GM18498 (cell line): Measurements from ENCODE around the gene LRBA.

Source experiments
- ATAC-seq: cut with Tn5 transposase; IDR thresholded peaks from one replicate; pipeline ENCODE4 v1.9.1; 2021; ENCODE audit warnings: mild to moderate bottlenecking, moderate library complexity; ENCODE audit not compliant: unreplicated experiment

The LRBA gene

DNA sequence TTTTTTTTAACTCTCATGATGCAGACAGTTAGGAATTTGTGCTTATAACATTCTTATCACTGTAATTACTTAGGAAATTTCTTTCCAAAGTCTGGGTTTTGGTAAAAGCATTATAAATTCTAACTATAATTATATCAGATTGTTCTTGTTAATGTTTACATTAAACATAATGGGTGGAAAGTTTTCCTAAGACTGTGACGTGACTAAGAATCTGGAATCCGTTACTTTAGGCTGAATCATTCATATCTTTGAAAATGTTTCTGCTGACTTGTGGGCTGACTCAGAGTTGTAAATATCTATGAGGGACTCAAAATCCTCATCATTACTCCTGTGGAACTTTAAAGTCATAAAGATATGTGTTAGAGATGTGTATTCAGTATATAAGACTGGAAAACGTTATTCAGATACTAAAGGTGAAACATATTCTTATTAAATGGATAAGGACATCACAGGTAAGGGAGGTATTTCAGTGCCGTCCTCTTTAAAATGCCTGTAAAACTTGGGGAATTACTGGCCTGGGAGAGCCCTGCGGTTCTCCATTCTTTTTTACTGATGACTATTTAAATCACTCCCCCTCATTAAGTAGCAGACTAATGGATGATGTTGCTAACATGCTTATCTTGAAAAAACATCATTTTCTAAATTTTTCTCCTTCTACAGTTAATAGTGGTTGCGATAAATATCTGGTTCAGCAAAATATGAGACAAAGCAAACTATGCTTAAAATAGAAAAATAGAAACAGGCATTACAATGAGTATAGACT, 777.8 kb downstream of the LRBA start:
- ATAC-seq: no peak

DNA sequence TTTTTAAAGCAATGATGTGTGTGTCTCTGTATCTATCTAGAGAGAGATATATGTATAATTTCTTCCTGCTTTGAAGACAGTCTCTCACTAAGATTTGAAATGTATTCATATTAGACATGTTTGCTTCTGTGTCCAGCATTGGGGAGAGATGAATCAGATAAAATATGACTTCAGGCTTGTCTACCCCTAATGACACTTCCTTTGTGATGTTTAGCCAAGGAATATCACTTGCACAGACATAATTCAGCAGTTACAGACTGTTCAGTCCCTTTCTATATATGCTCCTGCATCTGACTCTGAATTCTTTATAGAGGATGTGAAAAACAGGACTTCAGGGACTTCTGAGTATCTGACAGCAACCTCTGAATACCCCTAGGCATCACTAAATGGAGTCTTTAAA, 778.5 kb downstream of the LRBA start:
- no peak for ATAC-seq

DNA sequence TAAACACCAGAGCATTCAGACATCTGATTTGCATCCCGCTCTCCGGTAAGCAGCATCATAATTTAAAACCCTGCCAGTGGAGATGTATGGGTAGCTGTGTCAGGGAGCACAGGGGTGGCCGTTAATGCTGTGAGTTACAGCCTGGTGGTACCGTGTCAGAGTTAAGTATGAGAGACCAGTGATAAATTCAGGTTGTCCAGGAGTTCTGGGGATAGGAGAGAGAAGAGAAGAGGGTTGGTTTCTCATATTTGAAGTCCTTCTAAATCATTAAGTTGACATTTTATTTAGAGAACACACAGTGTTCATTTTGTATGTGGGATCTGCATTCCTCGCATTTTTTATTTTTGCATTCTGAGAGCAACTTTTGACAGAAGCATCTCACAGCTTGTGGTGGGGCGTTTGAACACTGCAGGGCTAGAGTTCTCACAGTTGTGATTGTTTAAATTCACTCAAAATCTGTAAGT, 779.2 kb downstream of the LRBA start:
- no peak for ATAC-seq

DNA sequence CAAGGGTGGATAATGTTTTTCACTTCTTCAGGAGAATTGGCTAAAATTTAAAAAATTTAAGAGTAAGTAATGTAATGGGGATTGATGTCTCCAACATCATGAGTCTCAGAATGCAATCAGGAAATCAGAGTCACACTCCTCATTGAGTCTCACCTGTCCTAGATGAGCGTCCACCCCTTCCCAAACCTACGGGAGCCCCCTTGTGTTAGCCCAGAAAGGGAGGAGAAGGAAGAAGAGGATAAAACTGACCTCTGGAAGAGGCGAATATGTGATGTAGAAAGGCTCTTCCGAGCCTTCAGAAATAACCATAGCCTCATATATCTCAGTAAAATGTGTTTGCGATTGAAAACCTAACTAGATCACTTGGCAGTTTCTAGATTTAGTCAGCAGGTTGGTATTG, 779.8 kb downstream of the LRBA start:
- ATAC-seq: no peak

DNA sequence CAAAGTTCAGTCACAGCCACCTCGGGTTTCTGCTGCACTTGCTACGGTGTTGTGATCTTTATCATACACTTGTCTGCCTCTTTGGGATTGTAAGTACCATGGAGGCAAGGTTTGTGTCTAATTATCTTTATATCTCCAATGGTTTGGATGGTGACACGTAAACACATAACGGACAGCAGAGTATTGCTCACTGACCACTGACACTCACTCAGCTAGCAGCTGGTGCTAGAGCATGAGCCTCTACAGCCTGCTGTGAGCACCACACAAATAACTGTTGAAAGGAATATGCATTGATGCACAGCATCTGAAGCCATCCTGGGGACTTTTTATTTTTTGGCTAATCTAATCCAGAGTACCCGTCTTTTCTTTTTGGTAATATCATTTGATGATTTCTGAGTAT, 780.8 kb downstream of the LRBA start:
- ATAC-seq: no peak

DNA sequence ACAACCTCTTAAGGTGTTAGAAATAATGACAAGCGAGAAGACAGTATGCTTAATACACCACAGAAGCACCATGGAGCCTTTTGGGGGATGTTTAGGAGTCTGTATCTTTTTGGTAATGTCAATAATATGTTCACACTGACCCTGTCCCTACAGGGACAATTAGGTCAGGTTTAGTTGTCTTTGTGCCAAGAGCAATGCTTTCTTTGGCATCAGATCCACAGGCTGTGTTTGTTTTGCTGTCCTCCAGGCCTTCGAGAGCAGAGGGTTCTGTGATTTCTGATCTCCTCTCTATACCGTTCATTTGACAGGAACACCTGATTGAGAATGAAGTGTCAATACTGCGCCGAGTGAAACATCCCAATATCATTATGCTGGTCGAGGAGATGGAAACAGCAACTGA, 783.1 kb downstream of the LRBA start:
- no peak for ATAC-seq

DNA sequence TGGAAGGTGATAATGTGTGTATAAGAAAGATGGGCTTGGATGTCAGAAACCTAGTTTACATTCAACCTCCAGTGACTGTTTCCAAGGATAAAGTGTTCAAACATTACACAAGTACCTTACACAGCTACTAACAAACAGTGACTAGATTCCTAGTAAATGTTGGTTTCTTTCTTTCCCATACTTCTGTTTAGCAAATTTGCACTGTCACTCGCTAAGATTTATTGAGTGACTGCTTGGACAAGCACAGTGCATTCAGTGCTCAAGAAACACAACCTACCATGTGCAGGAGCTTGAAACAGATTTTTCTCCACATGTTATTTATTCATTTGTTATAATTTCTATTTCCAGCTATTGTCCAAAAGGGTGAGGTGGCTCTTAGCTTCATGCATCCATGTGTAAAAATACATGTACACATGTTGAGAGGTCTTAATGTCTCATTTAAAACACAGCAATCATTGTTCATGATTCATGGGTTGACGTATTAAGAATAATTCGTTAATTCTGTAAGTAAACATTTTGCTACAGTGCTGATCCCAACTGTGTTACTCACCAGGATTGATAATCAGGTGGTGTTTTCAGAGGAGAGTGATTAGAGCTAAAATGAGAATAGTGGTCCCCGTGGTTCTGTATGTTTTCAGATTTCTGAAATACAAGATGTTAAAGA, 783.8 kb downstream of the LRBA start:
- no peak for ATAC-seq

DNA sequence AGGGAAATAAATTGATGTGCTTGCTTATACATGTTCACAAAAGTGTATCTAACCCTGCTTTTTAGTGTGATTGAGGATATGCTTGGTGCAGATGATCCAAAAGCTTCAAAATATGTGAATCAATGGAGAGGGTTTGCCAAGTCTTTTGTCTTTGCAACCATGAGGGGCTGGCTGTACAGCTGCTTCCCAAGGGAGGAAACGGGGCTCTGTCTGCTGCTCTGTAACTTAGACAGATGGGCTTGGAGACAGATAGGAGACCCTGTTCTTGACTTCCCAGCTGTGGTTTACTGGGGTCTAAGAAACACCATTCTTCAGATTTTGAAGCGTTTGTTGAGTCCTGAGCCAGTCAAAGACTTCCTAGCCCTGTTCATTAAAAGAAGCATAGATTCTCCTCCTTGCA, 784.5 kb downstream of the LRBA start:
- ATAC-seq: no peak

DNA sequence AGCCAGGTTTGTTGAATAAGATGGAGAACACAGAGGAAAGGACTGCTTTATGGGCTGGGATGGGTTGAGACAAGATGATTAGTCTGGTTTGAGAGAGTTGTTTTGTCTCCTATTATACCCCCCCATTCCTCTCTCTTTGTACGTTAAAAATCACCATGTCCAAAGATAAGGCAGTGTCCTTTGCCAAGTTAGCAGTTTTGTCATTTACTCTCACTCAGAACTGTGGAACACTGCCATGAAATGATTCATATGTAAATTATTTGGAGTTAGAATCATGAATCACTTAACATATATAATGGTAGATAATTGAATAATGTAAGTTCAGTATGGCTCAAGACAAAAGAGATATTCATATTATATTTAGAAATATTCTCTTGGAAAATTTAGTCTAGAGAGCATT, 785.6 kb downstream of the LRBA start:
- no peak for ATAC-seq

DNA sequence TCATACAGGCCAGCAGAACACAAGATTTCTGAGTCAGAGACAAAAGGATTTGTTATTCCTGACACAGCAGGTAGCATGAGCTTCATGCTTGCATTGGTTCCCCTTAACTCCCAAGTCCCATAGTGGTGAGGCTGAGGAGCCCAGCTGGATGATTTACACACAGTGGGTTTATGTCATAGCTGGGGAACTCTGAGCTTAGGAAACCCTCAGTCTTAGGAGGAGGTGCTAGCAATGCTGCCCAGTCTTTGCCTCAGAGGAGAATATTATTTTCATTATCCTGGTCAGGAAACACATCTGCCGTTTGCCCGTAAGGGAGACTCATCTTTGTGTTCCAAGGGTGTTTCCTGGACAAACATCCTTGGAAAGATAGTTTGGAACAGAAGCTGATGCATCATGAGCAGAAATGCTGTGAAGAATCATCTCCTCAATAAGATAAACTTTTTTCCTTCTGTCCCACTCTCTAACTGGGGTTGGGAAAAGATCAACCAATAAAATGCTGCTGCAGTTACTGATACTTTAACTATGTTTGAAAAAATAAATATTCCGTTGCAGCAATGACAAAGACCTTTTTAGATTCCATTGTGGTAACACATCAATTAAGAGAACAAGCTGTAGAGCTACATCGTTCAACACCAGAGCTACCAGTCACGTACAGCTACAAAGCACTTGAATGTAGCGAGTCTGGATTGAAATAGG, 790.0 kb downstream of the LRBA start:
- ATAC-seq: no peak

DNA sequence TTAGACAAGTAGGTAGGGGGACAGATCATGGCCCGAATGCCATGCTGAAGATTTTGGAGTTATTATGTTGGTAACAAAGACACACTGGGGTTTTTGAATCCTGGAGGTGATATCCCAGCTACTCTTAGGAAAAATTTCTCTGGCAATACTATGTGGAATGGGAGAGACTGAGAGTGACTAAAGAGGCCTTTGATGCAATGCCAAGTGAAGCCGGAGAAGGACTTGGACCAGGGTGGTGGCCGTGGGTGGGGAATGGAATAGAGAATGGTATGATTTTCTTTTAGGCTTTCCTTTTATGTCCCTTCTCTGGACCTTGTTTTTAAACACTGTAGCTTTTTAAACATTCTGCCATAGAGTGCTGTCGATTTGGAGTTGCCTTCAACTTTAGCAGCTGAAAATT, 795.2 kb downstream of the LRBA start:
- ATAC-seq: no peak

DNA sequence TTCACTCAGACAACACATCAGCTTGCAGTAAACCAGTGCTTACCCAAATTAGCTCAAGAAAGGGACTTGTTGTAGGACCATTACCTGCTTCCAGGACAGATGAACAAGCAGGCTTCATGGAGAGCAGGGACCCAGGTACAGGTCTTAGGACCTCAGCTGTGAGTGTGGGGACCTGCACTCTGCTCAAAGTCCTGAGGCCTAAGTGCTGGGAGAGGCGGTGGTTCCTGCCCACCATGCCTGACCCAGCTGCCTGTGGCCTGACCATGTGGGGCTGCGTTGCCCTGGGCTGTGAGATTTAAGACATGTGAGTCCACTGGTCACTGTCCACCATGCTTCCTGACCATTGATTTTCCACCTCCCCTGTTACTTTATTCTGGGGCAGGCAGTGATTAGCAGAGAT, 796.6 kb downstream of the LRBA start:
- ATAC-seq: no peak

DNA sequence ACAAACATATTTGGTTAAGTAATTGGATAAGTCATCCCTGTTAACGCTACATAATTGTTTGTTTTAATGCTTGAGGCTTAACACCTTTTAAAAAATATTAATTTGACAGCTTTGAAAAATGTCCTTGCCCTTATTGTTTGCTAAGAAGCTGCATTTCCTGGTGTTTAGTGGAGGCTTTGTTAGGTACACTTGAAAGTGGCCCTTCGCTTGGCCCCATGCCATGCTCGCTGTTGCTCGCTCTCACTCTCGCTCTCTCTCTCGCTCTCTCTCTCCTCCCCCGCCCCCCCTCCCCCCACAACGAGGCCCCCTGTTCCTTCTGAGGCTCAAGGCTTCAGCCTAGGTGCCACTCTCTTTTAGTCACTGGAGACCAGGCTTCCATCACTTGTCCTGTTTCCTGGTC, 797.3 kb downstream of the LRBA start:
- ATAC-seq: no peak

DNA sequence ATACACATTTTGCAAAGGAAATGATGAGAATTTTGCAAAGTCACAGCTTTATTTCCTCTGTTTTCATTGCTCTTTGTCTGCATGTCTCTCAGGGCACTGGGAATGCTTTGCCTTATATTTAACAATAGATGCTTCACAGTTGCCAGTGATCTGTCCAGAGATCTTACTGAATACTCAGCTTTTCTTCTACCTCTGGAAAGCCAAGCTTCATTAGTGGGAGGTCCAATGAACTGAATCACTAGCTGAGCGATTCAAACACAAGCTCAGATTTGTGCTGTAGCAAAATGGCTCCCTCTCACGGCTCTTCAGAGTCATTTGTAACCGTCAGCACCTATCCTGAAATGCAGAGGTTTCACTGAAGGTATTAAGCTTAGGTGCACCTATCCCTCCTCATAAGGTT, 797.9 kb downstream of the LRBA start:
- ATAC-seq: no peak

DNA sequence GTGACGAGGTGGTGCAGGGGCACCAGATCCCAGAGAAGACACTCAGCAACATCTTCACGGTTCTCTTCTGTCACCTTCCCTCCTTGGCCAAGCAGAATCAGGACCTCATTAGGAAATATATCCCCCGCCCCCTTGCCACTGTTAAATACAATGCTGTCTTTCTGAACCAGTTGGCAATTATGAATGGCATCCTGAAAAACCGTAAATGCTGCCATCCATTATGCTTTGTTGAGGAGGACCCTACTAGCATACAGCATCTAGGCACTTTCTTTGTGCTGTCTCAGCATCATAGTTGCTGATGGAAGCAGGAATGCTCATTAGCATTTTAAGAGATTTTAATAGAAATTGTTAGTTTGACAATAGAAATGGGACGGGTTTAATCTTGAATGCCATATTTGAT, 798.4 kb downstream of the LRBA start:
- ATAC-seq: no peak

DNA sequence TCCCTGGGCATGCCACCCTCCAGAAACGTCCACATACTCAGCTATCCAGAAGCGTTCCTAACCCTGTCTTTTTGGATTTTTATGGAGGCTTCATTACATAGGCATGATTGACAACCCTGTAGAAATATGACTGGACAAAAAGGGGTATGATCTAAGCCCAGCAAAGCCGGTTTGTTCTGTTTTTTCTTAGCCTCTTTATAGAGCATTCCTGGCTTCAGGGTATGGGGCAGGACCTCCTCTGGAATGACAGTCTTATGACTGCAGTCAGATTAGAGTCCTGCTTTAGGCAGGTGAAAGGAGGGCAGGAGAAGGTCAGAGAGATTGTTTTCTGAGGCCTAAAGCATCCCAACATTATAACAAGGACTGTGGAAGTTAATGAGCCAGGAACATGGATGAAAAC, 799.5 kb downstream of the LRBA start:
- ATAC-seq: no peak
